H1 (cell line): ENCODE measurements around the gene COL4A1. TPM values are rescaled to one million over a fixed set of nuclear protein-coding genes. Genes with fewer than 3 reads are reported as not detected.

Experiments used
- FOSL1 ChIP-seq: IDR thresholded peaks from 2 replicates; pipeline ENCODE4 v1.6.1; 2011; ENCODE audit warnings: mild to moderate bottlenecking, low read depth, low read length, moderate library complexity; ENCODE audit not compliant: insufficient read depth
- POU5F1 ChIP-seq: IDR thresholded peaks from 2 replicates; pipeline ENCODE4 v1.6.1; 2011; ENCODE audit warnings: low read depth, mild to moderate bottlenecking, low read length, moderate library complexity
- polyA plus RNA-seq, 7 experiments: library from polyadenylated mRNA; depleted of rRNA in 3 of 7; stranded (reverse) in 5 of 7; unstranded in 2 of 7; fragments of >200 nt in 5 of 7; fragments of 200-250 nt in 2 of 7; gene quantifications; 1 replicate in 5 of 7; 2 replicates in 1 of 7; 4 replicates in 1 of 7; pipeline versions ENCODE4 v1.2.1 to v1.2.3, GENCODE V29; 2011 to 2013; ENCODE audit warnings: missing spikeins in 2 of 7, mixed read lengths in 2 of 7
- total RNA-seq: library from RNA; stranded (reverse); fragmentation: NEBNext Ultra II Directional; extraction: Animal tissue kit (Norgen Biotek cat#: 25700); gene quantifications from 2 replicates; pipeline ENCODE4 v1.2.1, GENCODE V29; 2021

COL4A1 gene
- total and polyA plus RNA-seq, 2 of the 8 experiments (the other 6 are each of a cell fraction or from before 2014, with no cell fraction given): 30.7 to 82.0 TPM

DNA sequence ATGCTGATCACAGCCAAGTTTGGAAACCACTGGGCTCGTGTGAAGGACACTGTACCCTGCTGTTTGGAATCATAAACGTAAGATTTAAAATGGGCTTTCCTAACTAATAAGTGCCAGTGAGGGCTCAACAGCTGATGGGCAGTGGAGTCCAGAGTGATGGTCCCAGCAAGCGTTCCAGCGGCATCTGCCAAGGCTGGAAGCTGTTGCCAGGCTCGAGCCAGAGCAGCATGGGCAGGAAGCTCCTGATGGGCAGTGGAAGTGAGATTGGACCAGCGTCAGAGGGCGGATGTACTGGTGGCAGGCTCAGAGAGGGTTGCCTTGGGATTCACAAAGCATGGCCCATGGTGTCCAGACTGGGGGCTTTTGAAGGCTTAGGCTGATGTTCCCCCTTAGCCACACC is 30.3 kb upstream of the COL4A1 start (continued):
- TF ChIP-seq FOSL1 (no peak), POU5F1 (no peak)
